Osteocyte (in vitro differentiated cells): ENCODE data around the gene HS3ST4. TPM values are rescaled to one million over a fixed set of nuclear protein-coding genes. Genes with fewer than 3 reads are reported as not detected.

Experiments used
- DNase-seq: peaks from one replicate; pipeline ENCODE4 v3.0.0; 2021; ENCODE audit warnings: mixed read lengths; ENCODE audit not compliant: unreplicated experiment; ENCODE audit errors: extremely low spot score
- H3K27ac Mint-ChIP-seq: one replicate; pipeline ENCODE4 v1.8.0; 2021; ENCODE audit warnings: mild to moderate bottlenecking, mixed read lengths; ENCODE audit not compliant: unreplicated experiment
- H3K27me3 Mint-ChIP-seq: one replicate; pipeline ENCODE4 v1.8.0; 2021; ENCODE audit warnings: mixed read lengths; ENCODE audit not compliant: unreplicated experiment
- H3K36me3 Mint-ChIP-seq: one replicate; pipeline ENCODE4 v1.8.0; 2021; ENCODE audit warnings: mixed read lengths; ENCODE audit not compliant: unreplicated experiment
- H3K4me1 Mint-ChIP-seq: one replicate; pipeline ENCODE4 v1.8.0; 2021; ENCODE audit warnings: mixed read lengths; ENCODE audit not compliant: unreplicated experiment
- H3K4me3 Mint-ChIP-seq: one replicate; pipeline ENCODE4 v1.8.0; 2021; ENCODE audit warnings: mild to moderate bottlenecking, moderate library complexity, mixed read lengths; ENCODE audit not compliant: unreplicated experiment
- H3K9me3 Mint-ChIP-seq: one replicate; pipeline ENCODE4 v1.8.0; 2021; ENCODE audit warnings: mixed read lengths; ENCODE audit not compliant: unreplicated experiment
- total RNA-seq: library from RNA; stranded (reverse); gene quantifications from 2 replicates; pipeline ENCODE4 v1.2.1, GENCODE V29; 2021
- TF ChIP-seq, protein P1 (sequence below): fragments of 200-600 bp; sonication (generic); IDR thresholded peaks from 2 replicates; pipeline ENCODE4 v1.5.0; 2021; ENCODE audit warnings: antibody characterized with exemption, mild to moderate bottlenecking, moderate library complexity

HS3ST4 gene
- total RNA-seq, 1 donor from 2014 or later: not detected

GRCh38 chr16:25798065-25798464 is 106.3 kb downstream of the HS3ST4 start:
- Mint-ChIP-seq H3K36me3 (no peaks in the 10 kb centered on the region), H3K9me3 (no peaks in the 10 kb centered on the region), H3K27me3 (no peaks in the 10 kb centered on the region), H3K4me3 (no peak overlapping the region), H3K4me1 (no peaks in the 10 kb centered on the region), H3K27ac (no peak overlapping the region)
- no peak for DNase-seq
- TF ChIP-seq, protein P1, sequence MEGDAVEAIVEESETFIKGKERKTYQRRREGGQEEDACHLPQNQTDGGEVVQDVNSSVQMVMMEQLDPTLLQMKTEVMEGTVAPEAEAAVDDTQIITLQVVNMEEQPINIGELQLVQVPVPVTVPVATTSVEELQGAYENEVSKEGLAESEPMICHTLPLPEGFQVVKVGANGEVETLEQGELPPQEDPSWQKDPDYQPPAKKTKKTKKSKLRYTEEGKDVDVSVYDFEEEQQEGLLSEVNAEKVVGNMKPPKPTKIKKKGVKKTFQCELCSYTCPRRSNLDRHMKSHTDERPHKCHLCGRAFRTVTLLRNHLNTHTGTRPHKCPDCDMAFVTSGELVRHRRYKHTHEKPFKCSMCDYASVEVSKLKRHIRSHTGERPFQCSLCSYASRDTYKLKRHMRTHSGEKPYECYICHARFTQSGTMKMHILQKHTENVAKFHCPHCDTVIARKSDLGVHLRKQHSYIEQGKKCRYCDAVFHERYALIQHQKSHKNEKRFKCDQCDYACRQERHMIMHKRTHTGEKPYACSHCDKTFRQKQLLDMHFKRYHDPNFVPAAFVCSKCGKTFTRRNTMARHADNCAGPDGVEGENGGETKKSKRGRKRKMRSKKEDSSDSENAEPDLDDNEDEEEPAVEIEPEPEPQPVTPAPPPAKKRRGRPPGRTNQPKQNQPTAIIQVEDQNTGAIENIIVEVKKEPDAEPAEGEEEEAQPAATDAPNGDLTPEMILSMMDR: no peak

- TF ChIP-seq, protein P1: no peak
- Mint-ChIP-seq H3K4me3 (no peak overlapping the region), H3K4me1 (no peaks in the 10 kb centered on the region), H3K27ac (no peak overlapping the region), H3K9me3 (no peaks in the 10 kb centered on the region), H3K27me3 (no peaks in the 10 kb centered on the region), H3K36me3 (no peaks in the 10 kb centered on the region)
- DNase-seq: no peak
Observed at GRCh38 chr16:25799816-25800215, 108.1 kb downstream of the HS3ST4 start.

DNA sequence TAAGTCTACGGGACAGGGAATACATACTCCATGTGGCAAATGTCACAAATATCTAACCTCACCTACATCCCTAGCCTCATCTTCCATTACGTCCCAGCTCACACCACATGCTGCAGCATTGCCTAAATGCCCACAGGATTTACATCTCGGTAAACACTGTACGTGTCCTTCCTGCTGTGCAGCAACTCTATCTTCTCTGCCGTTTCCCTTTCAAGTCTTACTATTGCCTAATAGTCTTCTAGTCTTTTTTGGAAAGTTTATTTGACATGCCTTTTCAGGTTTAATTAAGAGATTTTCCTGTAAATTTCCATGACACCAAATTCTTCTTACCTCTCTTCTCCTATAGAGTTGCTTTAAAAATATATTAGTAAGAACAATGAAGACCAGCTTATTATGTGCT is 120.5 kb downstream of the HS3ST4 start:
- DNase-seq: no peak
- Mint-ChIP-seq H3K4me1 (no peaks in the 10 kb centered on the region), H3K36me3 (no peaks in the 10 kb centered on the region), H3K4me3 (no peak overlapping the region), H3K9me3 (peaks cover 18% of the 10 kb centered on the region), H3K27ac (no peak overlapping the region), H3K27me3 (no peaks in the 10 kb centered on the region)
- TF ChIP-seq, protein P1: no peak

DNA sequence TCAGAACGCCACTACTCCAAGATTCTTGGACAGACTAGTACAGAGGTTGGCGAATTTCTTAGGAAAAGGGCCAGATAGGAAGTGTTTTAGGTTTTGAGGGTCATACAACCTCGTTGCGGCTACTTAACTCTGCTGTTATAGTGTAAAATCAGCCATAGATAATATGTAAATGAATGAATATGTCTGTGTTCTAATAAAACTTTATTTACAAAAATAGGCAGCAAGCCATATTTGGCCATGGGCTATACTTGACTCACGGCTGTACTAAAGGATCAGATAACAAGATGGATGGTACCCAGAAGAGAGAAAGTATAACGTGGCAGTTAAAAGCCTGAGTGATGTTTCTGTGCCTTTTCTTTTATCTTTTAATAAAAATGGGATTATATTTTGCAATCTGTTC is 125.5 kb downstream of the HS3ST4 start:
- TF ChIP-seq, protein P1: no peak
- Mint-ChIP-seq H3K9me3 (peaks cover 22% of the 10 kb centered on the region), H3K4me3 (no peak overlapping the region), H3K4me1 (no peaks in the 10 kb centered on the region), H3K27me3 (no peaks in the 10 kb centered on the region), H3K36me3 (no peaks in the 10 kb centered on the region), H3K27ac (no peak overlapping the region)
- DNase-seq: no peak

DNA sequence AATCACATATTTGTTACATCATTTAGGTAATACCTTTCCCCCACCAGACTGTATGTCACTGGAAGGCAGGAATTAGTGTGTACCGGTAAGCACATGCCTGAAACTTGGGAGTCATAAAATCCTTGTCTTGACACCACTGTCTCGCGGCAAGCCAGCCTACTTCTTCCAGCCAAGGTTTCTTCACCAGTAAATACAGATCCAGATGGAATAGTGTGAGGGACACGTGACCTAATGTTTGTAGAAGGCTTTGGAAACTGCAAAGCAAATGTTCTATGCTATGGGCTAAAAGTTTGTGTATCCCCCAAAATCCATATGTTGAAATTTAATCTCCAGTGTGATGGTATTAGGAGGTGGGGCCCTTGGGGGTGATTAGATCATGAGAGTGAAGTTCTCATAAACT is 126.1 kb downstream of the HS3ST4 start:
- DNase-seq: no peak
- Mint-ChIP-seq H3K9me3 (peaks cover 17% of the 10 kb centered on the region), H3K27ac (no peak overlapping the region), H3K36me3 (no peaks in the 10 kb centered on the region), H3K4me3 (no peak overlapping the region), H3K27me3 (no peaks in the 10 kb centered on the region), H3K4me1 (no peaks in the 10 kb centered on the region)
- TF ChIP-seq, protein P1: no peak
